ENCODE data around the gene MMP13. TPM values are rescaled to one million over a fixed set of nuclear protein-coding genes. Genes with fewer than 3 reads are reported as not detected.

Gene MMP13
- total RNA-seq, 1 donor from 2014 or later, result not detected

DNA sequence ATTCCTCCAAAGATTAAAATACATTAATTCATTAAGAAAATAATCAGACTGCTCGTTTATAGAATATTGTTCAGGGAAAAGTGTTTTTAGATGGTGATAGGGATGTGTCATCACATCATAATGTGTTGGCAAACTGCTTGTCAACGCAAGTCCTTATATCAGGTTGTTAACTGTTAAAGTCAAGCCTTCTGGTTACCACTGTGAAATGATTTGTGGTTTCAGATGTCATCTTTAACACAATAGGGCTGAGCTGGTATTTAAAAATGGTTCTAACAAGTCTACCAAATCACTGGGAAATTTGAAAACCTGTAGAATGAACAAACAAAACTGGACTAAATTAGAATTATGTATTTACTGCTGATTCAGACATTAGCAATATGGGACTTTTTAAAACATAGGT, 2.4 kb upstream of the MMP13 start:
- no peak for DNase-seq
- no peaks in the 10 kb centered on the region for H3K4me1 Mint-ChIP-seq
- H3K27me3 Mint-ChIP-seq, result peaks cover 2% of the 10 kb centered on the region
- ChIA-PET POLR2A (no interaction called here), CTCF (no interaction called here)
- ATAC-seq (ENCODE audit: low read depth), result no peak
- TF ChIP-seq, protein P1, sequence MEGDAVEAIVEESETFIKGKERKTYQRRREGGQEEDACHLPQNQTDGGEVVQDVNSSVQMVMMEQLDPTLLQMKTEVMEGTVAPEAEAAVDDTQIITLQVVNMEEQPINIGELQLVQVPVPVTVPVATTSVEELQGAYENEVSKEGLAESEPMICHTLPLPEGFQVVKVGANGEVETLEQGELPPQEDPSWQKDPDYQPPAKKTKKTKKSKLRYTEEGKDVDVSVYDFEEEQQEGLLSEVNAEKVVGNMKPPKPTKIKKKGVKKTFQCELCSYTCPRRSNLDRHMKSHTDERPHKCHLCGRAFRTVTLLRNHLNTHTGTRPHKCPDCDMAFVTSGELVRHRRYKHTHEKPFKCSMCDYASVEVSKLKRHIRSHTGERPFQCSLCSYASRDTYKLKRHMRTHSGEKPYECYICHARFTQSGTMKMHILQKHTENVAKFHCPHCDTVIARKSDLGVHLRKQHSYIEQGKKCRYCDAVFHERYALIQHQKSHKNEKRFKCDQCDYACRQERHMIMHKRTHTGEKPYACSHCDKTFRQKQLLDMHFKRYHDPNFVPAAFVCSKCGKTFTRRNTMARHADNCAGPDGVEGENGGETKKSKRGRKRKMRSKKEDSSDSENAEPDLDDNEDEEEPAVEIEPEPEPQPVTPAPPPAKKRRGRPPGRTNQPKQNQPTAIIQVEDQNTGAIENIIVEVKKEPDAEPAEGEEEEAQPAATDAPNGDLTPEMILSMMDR (IDR thresholded peaks at IDR 0.05), result no peak
- intact Hi-C loops (cut with micrococcal nuclease), result no loop called here
- no peak overlapping the region for H3K4me3 Mint-ChIP-seq
- no peaks in the 10 kb centered on the region for H3K9me3 Mint-ChIP-seq
- H3K27ac Mint-ChIP-seq, result no peak overlapping the region
- no peaks in the 10 kb centered on the region for H3K36me3 Mint-ChIP-seq (ENCODE audit: low read depth)

DNA sequence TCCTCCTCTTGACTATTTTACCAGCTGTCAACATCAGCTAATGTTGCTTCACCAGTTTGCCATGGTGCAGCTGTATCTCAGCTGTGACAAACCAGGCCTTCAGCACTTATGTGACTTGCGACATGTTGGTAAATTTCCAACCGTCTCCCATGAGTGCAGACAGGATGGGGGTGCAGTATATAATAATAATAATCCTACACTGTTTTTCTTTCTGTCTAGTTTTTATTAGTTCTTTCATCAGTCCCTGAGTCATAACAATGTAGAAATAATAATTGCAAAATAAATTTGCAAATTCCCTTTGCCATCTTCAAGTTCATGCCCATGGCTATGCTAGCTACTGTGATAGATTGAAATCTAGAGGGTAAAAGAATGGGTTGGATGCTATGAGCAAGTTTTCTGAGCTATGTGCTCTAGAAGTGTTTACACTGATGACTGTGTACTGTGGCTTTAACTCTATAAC, 4.9 kb downstream of the MMP13 start:
- DNase-seq (no peak), ATAC-seq (ENCODE audit: low read depth) (no peak)
- Mint-ChIP-seq H3K9me3 (no peaks in the 10 kb centered on the region), H3K27me3 (no peaks in the 10 kb centered on the region), H3K36me3 (ENCODE audit: low read depth) (no peaks in the 10 kb centered on the region), H3K4me3 (no peak overlapping the region), H3K27ac (no peak overlapping the region), H3K4me1 (no peaks in the 10 kb centered on the region)
- ChIA-PET POLR2A (no interaction called here), CTCF (no interaction called here)
- TF ChIP-seq, protein P1 (IDR thresholded peaks at IDR 0.05), result no peak
- intact Hi-C loops (cut with micrococcal nuclease), result no loop called here

DNA sequence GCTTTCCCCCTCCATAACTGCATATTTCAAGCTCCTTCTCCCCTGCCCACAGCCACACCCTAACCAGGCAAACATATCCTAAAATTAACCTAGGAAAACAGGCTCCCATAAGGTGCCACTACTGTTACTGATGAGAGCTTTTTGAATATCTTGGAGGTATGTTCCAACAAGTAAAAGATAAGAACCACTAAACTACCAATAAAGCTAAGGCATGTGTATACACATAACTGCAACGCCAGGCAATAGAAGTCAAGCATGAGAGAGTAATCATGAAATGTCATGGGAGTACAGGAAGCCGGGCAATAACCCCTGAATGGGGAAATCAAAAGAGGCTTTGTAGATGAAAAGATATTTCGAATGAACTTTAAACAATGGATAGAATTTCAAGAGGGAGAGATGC, 9.3 kb downstream of the MMP13 start:
- H3K9me3 Mint-ChIP-seq, result no peaks in the 10 kb centered on the region
- TF ChIP-seq, protein P1 (IDR thresholded peaks at IDR 0.05), result no peak
- H3K36me3 Mint-ChIP-seq (ENCODE audit: low read depth), result no peaks in the 10 kb centered on the region
- no peaks in the 10 kb centered on the region for H3K4me1 Mint-ChIP-seq
- intact Hi-C loops (cut with micrococcal nuclease), result no loop called here
- H3K27me3 Mint-ChIP-seq, result peaks cover 5% of the 10 kb centered on the region
- DNase-seq (no peak), ATAC-seq (ENCODE audit: low read depth) (no peak)
- ChIA-PET POLR2A (no interaction called here), CTCF (no interaction called here)
- no peak overlapping the region for H3K27ac Mint-ChIP-seq
- H3K4me3 Mint-ChIP-seq, result no peak overlapping the region

DNA sequence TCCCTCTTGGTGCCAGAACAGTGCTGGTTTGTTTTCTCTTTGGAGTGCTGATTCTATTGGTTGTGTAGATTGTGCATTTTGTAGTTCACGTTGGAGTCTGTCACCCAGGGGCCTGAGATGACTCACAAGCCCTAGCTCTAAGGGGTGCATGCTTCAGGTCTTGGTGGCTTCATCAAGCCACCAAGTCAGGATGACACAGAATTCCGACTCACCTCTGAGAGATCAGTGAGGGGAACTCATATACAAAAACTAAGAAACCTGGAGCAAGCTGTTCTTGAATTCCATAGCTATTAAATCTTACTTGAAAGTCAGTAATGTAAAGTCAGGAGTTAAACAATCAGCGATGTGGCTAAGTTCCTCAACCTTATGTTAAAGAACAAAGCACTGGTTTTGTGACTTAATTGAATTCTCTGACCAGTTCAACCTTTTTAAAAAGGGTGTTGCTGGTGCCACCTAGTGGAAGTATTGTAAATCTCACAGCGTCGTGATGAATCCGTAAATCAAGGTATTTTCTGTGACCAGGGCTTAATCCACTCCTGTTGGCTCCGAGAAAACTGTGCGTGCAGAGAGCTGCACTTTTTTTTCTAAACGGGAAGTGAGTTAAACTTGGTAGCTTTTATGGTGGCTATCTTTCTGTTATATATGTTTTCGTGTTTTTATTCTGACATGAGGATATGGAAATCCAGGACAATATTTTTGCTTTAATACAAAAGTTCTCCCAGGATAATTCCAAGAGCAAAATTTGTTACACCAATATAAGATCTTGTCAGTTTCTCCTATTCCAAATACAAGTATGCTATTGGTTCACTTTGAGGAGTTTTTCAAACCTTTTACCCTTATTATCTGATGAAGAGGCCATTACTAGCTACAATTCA, 14.6 kb downstream of the MMP13 start:
- no peak overlapping the region for H3K27ac Mint-ChIP-seq
- intact Hi-C loops (cut with micrococcal nuclease), result loop anchor here (1.0 to 5.0 kb wide), 6 partner anchors 27 to 686 kb away; no protein-coding TSS in a partner anchor

More for the DNA sequence above, 14.6 kb downstream of the MMP13 start:
- H3K4me1 Mint-ChIP-seq, result no peaks in the 10 kb centered on the region
- DNase-seq, result no peak
- ChIA-PET POLR2A (no interaction called here), CTCF (interaction anchor here (0.8 to 2.2 kb wide), 7 partner anchors 9 to 599 kb away, joined by 3 to 13 read pairs (median 3); no protein-coding TSS in a partner anchor)
- peaks cover 4% of the 10 kb centered on the region for H3K9me3 Mint-ChIP-seq
- no peak overlapping the region for H3K4me3 Mint-ChIP-seq
- no peaks in the 10 kb centered on the region for H3K36me3 Mint-ChIP-seq (ENCODE audit: low read depth)
- peaks cover 12% of the 10 kb centered on the region for H3K27me3 Mint-ChIP-seq
- TF ChIP-seq, protein P1 (IDR thresholded peaks at IDR 0.05), result peak; percentile 81
- ATAC-seq (ENCODE audit: low read depth), result peak; percentile 37
